ENCODE data around the gene UBE4B. TPM values are rescaled to one million over a fixed set of nuclear protein-coding genes. Genes with fewer than 3 reads are reported as not detected.

UBE4B gene
- total and polyA plus RNA-seq, 2 experiments from 2014 or later: 28.4 to 115 TPM

GRCh38 chr1:10046356-10047085, 13.8 kb downstream of the UBE4B start (continued):
- TF ChIP-seq, protein P1, sequence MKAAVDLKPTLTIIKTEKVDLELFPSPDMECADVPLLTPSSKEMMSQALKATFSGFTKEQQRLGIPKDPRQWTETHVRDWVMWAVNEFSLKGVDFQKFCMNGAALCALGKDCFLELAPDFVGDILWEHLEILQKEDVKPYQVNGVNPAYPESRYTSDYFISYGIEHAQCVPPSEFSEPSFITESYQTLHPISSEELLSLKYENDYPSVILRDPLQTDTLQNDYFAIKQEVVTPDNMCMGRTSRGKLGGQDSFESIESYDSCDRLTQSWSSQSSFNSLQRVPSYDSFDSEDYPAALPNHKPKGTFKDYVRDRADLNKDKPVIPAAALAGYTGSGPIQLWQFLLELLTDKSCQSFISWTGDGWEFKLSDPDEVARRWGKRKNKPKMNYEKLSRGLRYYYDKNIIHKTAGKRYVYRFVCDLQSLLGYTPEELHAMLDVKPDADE (IDR thresholded peaks at IDR 0.05): no peak
- TF ChIP-seq EZH2 (IDR thresholded peaks at IDR 0.05; ENCODE audit: low read depth, unreplicated experiment) (no peak), JUNB (IDR thresholded peaks at IDR 0.05; ENCODE audit: unreplicated experiment) (no peak), NANOG (IDR thresholded peaks at IDR 0.05; ENCODE audit: borderline replicate concordance) (no peak), ZNF331 (CRISPR knock-in tag; IDR thresholded peaks at IDR 0.05; ENCODE audit: low read depth) (no peak)
- TF ChIP-seq, protein P2, sequence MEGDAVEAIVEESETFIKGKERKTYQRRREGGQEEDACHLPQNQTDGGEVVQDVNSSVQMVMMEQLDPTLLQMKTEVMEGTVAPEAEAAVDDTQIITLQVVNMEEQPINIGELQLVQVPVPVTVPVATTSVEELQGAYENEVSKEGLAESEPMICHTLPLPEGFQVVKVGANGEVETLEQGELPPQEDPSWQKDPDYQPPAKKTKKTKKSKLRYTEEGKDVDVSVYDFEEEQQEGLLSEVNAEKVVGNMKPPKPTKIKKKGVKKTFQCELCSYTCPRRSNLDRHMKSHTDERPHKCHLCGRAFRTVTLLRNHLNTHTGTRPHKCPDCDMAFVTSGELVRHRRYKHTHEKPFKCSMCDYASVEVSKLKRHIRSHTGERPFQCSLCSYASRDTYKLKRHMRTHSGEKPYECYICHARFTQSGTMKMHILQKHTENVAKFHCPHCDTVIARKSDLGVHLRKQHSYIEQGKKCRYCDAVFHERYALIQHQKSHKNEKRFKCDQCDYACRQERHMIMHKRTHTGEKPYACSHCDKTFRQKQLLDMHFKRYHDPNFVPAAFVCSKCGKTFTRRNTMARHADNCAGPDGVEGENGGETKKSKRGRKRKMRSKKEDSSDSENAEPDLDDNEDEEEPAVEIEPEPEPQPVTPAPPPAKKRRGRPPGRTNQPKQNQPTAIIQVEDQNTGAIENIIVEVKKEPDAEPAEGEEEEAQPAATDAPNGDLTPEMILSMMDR (conservative IDR thresholded peaks at IDR 0.05; ENCODE audit: low read depth in 2 of 2): no peak
- TF ChIP-seq, protein P3, sequence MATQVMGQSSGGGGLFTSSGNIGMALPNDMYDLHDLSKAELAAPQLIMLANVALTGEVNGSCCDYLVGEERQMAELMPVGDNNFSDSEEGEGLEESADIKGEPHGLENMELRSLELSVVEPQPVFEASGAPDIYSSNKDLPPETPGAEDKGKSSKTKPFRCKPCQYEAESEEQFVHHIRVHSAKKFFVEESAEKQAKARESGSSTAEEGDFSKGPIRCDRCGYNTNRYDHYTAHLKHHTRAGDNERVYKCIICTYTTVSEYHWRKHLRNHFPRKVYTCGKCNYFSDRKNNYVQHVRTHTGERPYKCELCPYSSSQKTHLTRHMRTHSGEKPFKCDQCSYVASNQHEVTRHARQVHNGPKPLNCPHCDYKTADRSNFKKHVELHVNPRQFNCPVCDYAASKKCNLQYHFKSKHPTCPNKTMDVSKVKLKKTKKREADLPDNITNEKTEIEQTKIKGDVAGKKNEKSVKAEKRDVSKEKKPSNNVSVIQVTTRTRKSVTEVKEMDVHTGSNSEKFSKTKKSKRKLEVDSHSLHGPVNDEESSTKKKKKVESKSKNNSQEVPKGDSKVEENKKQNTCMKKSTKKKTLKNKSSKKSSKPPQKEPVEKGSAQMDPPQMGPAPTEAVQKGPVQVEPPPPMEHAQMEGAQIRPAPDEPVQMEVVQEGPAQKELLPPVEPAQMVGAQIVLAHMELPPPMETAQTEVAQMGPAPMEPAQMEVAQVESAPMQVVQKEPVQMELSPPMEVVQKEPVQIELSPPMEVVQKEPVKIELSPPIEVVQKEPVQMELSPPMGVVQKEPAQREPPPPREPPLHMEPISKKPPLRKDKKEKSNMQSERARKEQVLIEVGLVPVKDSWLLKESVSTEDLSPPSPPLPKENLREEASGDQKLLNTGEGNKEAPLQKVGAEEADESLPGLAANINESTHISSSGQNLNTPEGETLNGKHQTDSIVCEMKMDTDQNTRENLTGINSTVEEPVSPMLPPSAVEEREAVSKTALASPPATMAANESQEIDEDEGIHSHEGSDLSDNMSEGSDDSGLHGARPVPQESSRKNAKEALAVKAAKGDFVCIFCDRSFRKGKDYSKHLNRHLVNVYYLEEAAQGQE (IDR thresholded peaks at IDR 0.05; ENCODE audit: unreplicated experiment): no peak

- no peak overlapping the region for H3K27ac Mint-ChIP-seq
- H3K4me2 ChIP-seq: no peak overlapping the region
- peaks cover 100% of the 10 kb centered on the region for H3K79me2 ChIP-seq (replicated peaks; ENCODE audit: insufficient read depth)
- no peak overlapping the region for H2AFZ ChIP-seq
- ATAC-seq (no peak), DNase-seq (ENCODE audit: low spot score) (no peak)
- H3K9me2 ChIP-seq (ENCODE audit: insufficient read depth): no peaks in the 10 kb centered on the region
- no peaks in the 10 kb centered on the region for H3K27me3 ChIP-seq (ENCODE audit: insufficient read depth)
- peaks cover 58% of the 10 kb centered on the region for H4K20me1 ChIP-seq (replicated peaks; ENCODE audit: insufficient read depth)
- no peak overlapping the region for H3K4me3 ChIP-seq
- H3K4me1 ChIP-seq (ENCODE audit: insufficient read depth): peaks cover 19% of the 10 kb centered on the region
- no peak overlapping the region for H3K4me3 Mint-ChIP-seq
- H3K27me3 Mint-ChIP-seq (ENCODE audit: insufficient read depth, low read depth, poor library complexity): peaks cover 3% of the 10 kb centered on the region
- H3F3A ChIP-seq (replicated peaks; ENCODE audit: low read depth): no peaks in the 10 kb centered on the region
- H3K9me3 Mint-ChIP-seq: no peaks in the 10 kb centered on the region
- no peaks in the 10 kb centered on the region for H3K36me3 ChIP-seq (ENCODE audit: insufficient read depth)
- peaks cover 24% of the 10 kb centered on the region for H3K4me1 Mint-ChIP-seq
- peaks cover 21% of the 10 kb centered on the region for H3K36me3 Mint-ChIP-seq (ENCODE audit: low read depth)
- no peak overlapping the region for H3K27ac ChIP-seq (ENCODE audit: low read depth)
- TF ChIP-seq CREB1 (CRISPR knock-in tag; IDR thresholded peaks at IDR 0.05; ENCODE audit: low read depth) (no peak), EZH2phosphoT487 (IDR thresholded peaks at IDR 0.05; ENCODE audit: unreplicated experiment) (no peak)
- TF ChIP-seq, protein P4, sequence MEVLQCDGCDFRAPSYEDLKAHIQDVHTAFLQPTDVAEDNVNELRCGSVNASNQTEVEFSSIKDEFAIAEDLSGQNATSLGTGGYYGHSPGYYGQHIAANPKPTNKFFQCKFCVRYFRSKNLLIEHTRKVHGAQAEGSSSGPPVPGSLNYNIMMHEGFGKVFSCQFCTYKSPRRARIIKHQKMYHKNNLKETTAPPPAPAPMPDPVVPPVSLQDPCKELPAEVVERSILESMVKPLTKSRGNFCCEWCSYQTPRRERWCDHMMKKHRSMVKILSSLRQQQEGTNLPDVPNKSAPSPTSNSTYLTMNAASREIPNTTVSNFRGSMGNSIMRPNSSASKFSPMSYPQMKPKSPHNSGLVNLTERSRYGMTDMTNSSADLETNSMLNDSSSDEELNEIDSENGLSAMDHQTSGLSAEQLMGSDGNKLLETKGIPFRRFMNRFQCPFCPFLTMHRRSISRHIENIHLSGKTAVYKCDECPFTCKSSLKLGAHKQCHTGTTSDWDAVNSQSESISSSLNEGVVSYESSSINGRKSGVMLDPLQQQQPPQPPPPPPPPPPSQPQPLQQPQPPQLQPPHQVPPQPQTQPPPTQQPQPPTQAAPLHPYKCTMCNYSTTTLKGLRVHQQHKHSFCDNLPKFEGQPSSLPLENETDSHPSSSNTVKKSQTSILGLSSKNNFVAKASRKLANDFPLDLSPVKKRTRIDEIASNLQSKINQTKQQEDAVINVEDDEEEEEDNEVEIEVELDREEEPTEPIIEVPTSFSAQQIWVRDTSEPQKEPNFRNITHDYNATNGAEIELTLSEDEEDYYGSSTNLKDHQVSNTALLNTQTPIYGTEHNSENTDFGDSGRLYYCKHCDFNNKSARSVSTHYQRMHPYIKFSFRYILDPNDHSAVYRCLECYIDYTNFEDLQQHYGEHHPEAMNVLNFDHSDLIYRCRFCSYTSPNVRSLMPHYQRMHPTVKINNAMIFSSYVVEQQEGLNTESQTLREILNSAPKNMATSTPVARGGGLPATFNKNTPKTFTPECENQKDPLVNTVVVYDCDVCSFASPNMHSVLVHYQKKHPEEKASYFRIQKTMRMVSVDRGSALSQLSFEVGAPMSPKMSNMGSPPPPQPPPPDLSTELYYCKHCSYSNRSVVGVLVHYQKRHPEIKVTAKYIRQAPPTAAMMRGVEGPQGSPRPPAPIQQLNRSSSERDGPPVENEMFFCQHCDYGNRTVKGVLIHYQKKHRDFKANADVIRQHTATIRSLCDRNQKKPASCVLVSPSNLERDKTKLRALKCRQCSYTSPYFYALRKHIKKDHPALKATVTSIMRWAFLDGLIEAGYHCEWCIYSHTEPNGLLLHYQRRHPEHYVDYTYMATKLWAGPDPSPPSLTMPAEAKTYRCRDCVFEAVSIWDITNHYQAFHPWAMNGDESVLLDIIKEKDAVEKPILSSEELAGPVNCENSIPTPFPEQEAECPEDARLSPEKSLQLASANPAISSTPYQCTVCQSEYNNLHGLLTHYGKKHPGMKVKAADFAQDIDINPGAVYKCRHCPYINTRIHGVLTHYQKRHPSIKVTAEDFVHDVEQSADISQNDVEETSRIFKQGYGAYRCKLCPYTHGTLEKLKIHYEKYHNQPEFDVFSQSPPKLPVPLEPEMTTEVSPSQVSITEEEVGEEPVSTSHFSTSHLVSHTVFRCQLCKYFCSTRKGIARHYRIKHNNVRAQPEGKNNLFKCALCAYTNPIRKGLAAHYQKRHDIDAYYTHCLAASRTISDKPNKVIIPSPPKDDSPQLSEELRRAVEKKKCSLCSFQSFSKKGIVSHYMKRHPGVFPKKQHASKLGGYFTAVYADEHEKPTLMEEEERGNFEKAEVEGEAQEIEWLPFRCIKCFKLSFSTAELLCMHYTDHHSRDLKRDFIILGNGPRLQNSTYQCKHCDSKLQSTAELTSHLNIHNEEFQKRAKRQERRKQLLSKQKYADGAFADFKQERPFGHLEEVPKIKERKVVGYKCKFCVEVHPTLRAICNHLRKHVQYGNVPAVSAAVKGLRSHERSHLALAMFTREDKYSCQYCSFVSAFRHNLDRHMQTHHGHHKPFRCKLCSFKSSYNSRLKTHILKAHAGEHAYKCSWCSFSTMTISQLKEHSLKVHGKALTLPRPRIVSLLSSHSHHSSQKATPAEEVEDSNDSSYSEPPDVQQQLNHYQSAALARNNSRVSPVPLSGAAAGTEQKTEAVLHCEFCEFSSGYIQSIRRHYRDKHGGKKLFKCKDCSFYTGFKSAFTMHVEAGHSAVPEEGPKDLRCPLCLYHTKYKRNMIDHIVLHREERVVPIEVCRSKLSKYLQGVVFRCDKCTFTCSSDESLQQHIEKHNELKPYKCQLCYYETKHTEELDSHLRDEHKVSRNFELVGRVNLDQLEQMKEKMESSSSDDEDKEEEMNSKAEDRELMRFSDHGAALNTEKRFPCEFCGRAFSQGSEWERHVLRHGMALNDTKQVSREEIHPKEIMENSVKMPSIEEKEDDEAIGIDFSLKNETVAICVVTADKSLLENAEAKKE (CRISPR knock-in tag; IDR thresholded peaks at IDR 0.05): no peak
- TF ChIP-seq, protein P1 (IDR thresholded peaks at IDR 0.05): no peak
Observed at GRCh38 chr1:10048601-10049000, 15.8 kb downstream of the UBE4B start.

Data from GM23338 (cell line).